ENCODE data around the gene NOTCH4. TPM values are rescaled to one million over a fixed set of nuclear protein-coding genes. Genes with fewer than 3 reads are reported as not detected.

NOTCH4 gene
- total and polyA plus RNA-seq, 9 of the 15 experiments (the other 6 are each of a cell fraction or from before 2014, with no cell fraction given) = 0.24 to 4.3 (median 1.7) TPM

DNA sequence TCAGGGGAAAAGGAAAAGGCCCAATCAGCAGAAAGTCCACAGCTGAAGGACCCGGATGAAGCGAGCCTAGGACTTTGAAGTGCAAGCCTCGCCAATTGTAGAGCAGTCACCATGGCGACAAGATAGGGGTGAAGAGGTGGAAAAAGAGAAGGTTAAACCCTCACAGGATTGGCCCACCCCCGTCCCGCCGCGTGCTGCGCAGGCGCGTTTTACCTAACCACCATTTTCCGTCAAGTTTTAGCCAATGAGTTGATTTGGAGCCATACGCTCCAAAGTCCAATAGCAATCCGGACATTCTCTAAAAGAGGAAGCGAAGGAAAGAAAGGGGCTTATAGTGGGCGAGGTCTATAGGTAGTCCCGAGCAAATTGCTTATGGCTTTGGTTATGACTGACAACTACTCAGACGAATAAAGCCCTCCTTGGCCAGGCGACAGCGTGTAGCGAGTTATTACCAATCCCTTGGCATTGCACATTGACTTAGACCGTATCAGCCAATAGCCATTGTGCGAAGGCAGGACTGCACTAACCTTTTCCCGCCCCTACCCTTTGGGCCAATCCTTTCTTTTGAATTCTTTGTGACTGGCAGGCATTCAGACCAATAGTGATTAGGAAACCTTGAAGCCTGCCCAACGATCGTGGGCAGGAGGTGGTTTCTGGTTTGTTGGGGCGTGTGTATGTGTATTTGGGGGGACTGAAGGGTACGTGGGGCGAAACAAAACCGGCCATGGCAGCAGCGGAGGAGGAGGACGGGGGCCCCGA is 45.9 kb downstream of the NOTCH4 start, which contains the start of gene RNF5 (continued):
- TF ChIP-seq MYC (IDR thresholded peaks at IDR 0.05; ENCODE audit: low read depth, low read length) (peak; percentile 38; the same call in 1 of the 2 replicates), MYC (CRISPR knock-in tag; IDR thresholded peaks at IDR 0.05; ENCODE audit: borderline replicate concordance, low read depth) (no peak), RBFOX2 (IDR thresholded peaks at IDR 0.05; ENCODE audit: low read depth, low read length) (peak; percentile 68), HDGF (IDR thresholded peaks at IDR 0.05) (peak; percentile 63; the same call in 1 of the 2 replicates), PPARD (CRISPR knock-in tag; IDR thresholded peaks at IDR 0.05) (no peak), CHD2 (IDR thresholded peaks at IDR 0.05; ENCODE audit: low read depth, low read length) (peak; percentile 88), POLR2G (IDR thresholded peaks at IDR 0.05; ENCODE audit: low read depth, low read length) (peak; percentile 63; the same call in 1 of the 2 replicates), YY1 (IDR thresholded peaks at IDR 0.05; ENCODE audit: borderline replicate concordance in 1 of 3, control insufficient read depth in 1 of 3, extremely low read depth in 1 of 3, insufficient read depth in 3 of 3, insufficient read length in 1 of 3, insufficient replicate concordance in 2 of 3, low read depth in 1 of 3, low read length in 2 of 3) (peak in 1 of 3 experiments; percentile 38), RBM25 (IDR thresholded peaks at IDR 0.05; ENCODE audit: low read depth, low read length, severe bottlenecking) (peak; percentile 99), NFYB (IDR thresholded peaks at IDR 0.05; ENCODE audit: extremely low read depth, insufficient read length) (peak; percentile 99), MBD2 (IDR thresholded peaks at IDR 0.05; ENCODE audit: borderline replicate concordance, low read depth) (peak; percentile 99)
- TF ChIP-seq, protein P1, sequence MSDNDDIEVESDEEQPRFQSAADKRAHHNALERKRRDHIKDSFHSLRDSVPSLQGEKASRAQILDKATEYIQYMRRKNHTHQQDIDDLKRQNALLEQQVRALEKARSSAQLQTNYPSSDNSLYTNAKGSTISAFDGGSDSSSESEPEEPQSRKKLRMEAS (CRISPR knock-in tag; IDR thresholded peaks at IDR 0.05) = peak; percentile 89
- TF ChIP-seq, protein P2, sequence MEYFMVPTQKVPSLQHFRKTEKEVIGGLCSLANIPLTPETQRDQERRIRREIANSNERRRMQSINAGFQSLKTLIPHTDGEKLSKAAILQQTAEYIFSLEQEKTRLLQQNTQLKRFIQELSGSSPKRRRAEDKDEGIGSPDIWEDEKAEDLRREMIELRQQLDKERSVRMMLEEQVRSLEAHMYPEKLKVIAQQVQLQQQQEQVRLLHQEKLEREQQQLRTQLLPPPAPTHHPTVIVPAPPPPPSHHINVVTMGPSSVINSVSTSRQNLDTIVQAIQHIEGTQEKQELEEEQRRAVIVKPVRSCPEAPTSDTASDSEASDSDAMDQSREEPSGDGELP (CRISPR knock-in tag; IDR thresholded peaks at IDR 0.05; ENCODE audit: borderline replicate concordance) = peak; percentile 68; the same call in 1 of the 2 replicates
- TF ChIP-seq, protein P3, sequence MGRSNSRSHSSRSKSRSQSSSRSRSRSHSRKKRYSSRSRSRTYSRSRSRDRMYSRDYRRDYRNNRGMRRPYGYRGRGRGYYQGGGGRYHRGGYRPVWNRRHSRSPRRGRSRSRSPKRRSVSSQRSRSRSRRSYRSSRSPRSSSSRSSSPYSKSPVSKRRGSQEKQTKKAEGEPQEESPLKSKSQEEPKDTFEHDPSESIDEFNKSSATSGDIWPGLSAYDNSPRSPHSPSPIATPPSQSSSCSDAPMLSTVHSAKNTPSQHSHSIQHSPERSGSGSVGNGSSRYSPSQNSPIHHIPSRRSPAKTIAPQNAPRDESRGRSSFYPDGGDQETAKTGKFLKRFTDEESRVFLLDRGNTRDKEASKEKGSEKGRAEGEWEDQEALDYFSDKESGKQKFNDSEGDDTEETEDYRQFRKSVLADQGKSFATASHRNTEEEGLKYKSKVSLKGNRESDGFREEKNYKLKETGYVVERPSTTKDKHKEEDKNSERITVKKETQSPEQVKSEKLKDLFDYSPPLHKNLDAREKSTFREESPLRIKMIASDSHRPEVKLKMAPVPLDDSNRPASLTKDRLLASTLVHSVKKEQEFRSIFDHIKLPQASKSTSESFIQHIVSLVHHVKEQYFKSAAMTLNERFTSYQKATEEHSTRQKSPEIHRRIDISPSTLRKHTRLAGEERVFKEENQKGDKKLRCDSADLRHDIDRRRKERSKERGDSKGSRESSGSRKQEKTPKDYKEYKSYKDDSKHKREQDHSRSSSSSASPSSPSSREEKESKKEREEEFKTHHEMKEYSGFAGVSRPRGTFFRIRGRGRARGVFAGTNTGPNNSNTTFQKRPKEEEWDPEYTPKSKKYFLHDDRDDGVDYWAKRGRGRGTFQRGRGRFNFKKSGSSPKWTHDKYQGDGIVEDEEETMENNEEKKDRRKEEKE (IDR thresholded peaks at IDR 0.05; ENCODE audit: borderline replicate concordance in 1 of 2, control insufficient read depth in 1 of 2, low read depth in 2 of 2, low read length in 1 of 2) = no peak
- TF ChIP-seq, protein P4, sequence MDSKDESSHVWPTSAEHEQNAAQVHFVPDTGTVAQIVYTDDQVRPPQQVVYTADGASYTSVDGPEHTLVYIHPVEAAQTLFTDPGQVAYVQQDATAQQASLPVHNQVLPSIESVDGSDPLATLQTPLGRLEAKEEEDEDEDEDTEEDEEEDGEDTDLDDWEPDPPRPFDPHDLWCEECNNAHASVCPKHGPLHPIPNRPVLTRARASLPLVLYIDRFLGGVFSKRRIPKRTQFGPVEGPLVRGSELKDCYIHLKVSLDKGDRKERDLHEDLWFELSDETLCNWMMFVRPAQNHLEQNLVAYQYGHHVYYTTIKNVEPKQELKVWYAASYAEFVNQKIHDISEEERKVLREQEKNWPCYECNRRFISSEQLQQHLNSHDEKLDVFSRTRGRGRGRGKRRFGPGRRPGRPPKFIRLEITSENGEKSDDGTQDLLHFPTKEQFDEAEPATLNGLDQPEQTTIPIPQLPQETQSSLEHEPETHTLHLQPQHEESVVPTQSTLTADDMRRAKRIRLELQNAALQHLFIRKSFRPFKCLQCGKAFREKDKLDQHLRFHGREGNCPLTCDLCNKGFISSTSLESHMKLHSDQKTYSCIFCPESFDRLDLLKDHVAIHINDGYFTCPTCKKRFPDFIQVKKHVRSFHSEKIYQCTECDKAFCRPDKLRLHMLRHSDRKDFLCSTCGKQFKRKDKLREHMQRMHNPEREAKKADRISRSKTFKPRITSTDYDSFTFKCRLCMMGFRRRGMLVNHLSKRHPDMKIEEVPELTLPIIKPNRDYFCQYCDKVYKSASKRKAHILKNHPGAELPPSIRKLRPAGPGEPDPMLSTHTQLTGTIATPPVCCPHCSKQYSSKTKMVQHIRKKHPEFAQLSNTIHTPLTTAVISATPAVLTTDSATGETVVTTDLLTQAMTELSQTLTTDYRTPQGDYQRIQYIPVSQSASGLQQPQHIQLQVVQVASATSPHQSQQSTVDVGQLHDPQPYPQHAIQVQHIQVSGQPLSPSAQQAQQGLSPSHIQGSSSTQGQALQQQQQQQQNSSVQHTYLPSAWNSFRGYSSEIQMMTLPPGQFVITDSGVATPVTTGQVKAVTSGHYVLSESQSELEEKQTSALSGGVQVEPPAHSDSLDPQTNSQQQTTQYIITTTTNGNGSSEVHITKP (IDR thresholded peaks at IDR 0.05; ENCODE audit: partially characterized antibody) = peak; percentile 90
- TF ChIP-seq, protein P5, sequence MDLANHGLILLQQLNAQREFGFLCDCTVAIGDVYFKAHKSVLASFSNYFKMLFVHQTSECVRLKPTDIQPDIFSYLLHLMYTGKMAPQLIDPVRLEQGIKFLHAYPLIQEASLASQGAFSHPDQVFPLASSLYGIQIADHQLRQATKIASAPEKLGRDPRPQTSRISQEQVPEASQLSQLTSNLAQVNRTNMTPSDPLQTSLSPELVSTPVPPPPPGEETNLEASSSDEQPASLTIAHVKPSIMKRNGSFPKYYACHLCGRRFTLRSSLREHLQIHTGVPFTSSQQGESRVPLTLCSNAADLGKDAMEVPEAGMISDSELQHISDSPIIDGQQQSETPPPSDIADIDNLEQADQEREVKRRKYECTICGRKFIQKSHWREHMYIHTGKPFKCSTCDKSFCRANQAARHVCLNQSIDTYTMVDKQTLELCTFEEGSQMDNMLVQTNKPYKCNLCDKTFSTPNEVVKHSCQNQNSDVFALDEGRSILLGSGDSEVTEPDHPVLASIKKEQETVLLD (IDR thresholded peaks at IDR 0.05) = peak; percentile 87

All from K562 (cell line).